Left ventricle myocardium inferior (tissue), 1 donor: Measurements from ENCODE around the gene TRIM41. TPM values are rescaled to one million over a fixed set of nuclear protein-coding genes. Genes with fewer than 3 reads are reported as not detected.

Experiments used
- DNase-seq: peaks from one replicate; pipeline ENCODE4 v3.0.0-alpha.2; 2020
- H3K27ac ChIP-seq: fragments of 200-600 bp; replicated peaks from 2 replicates; pipeline ENCODE4 v1.8.0; 2021
- H3K27me3 ChIP-seq: fragments of 200-600 bp; 2 replicates; pipeline ENCODE4 v1.8.0; 2021; ENCODE audit warnings: low read depth
- H3K36me3 ChIP-seq: fragments of 200-600 bp; 2 replicates; pipeline ENCODE4 v1.8.0; 2021
- H3K4me1 ChIP-seq: fragments of 200-600 bp; 2 replicates; pipeline ENCODE4 v1.8.0; 2021
- H3K4me3 ChIP-seq: fragments of 200-600 bp; 2 replicates; pipeline ENCODE4 v1.8.0; 2021; ENCODE audit warnings: mild to moderate bottlenecking, moderate library complexity
- H3K9me3 ChIP-seq: fragments of 200-600 bp; replicated peaks from 2 replicates; pipeline ENCODE4 v1.8.0; 2021
- intact Hi-C: fragments of 100-400 bp; cut with micrococcal nuclease; formaldehyde crosslinking; loops from one replicate; pipeline ENCODE4 v1.11.0; 2022
- total RNA-seq: library from RNA; stranded (reverse); fragmentation: NEBNext Ultra II Directional; extraction: Animal tissue kit (Norgen Biotek cat#: 25700); gene quantifications from one replicate; pipeline ENCODE4 v1.2.1, GENCODE V29; 2021
- TF ChIP-seq, protein P1 (sequence below): fragments of 200-600 bp; IDR thresholded peaks from 2 replicates; pipeline ENCODE4 v1.8.0; 2021; ENCODE audit warnings: antibody characterized with exemption, mild to moderate bottlenecking, borderline replicate concordance
- donor health status: DM: no; HTN: yes; CAD: no; lungs with severe emphysema.

The TRIM41 gene
- total RNA-seq, 1 donor from 2014 or later, result 26.4 TPM

DNA sequence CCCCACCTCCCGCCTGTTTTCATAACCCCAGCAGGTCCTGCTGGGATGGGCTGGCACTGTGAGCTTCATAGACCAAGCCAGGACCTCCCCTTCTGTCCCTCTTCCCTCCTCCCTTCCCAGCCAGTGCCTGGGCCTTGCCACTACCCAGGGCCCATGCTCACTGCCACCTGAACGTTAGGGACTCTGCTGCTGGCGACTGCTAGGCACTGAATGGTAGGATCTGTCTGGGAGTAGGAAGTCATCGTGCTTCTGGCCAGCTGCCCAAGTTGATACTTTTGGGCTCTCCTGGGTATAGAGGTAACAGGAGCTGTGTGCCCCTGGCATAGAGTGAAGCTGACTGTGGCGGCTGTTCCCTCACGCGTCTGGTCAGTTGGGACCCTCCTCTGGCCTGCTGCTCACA is 8.4 kb downstream of the TRIM41 start:
- no peaks in the 10 kb centered on the region for H3K9me3 ChIP-seq
- H3K36me3 ChIP-seq, result peaks cover 67% of the 10 kb centered on the region
- H3K4me1 ChIP-seq, result no peaks in the 10 kb centered on the region
- no peak for DNase-seq
- no peak overlapping the region for H3K27ac ChIP-seq
- intact Hi-C loops, result no loop called here
- no peaks in the 10 kb centered on the region for H3K27me3 ChIP-seq
- TF ChIP-seq, protein P1, sequence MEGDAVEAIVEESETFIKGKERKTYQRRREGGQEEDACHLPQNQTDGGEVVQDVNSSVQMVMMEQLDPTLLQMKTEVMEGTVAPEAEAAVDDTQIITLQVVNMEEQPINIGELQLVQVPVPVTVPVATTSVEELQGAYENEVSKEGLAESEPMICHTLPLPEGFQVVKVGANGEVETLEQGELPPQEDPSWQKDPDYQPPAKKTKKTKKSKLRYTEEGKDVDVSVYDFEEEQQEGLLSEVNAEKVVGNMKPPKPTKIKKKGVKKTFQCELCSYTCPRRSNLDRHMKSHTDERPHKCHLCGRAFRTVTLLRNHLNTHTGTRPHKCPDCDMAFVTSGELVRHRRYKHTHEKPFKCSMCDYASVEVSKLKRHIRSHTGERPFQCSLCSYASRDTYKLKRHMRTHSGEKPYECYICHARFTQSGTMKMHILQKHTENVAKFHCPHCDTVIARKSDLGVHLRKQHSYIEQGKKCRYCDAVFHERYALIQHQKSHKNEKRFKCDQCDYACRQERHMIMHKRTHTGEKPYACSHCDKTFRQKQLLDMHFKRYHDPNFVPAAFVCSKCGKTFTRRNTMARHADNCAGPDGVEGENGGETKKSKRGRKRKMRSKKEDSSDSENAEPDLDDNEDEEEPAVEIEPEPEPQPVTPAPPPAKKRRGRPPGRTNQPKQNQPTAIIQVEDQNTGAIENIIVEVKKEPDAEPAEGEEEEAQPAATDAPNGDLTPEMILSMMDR, result no peak
- no peak overlapping the region for H3K4me3 ChIP-seq

DNA sequence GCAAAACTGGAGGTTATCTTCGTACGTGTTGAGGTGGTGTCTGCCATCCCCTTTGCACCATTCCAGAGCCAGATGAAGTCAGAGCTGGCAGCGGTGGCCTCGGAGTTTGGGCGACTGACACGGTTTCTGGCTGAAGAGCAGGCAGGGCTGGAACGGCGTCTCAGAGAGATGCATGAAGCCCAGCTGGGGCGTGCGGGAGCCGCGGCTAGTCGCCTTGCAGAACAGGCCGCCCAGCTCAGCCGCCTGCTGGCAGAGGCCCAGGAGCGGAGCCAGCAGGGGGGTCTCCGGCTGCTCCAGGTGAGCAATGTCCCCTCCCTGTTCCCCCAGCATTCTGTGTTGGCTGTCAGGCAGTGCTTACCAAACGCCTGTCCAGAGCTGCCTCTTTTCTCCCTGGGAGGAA is 9.5 kb downstream of the TRIM41 start:
- Histone ChIP-seq H3K4me3 (no peak overlapping the region), H3K36me3 (peaks cover 71% of the 10 kb centered on the region), H3K4me1 (no peaks in the 10 kb centered on the region), H3K27ac (no peak overlapping the region), H3K27me3 (no peaks in the 10 kb centered on the region), H3K9me3 (no peaks in the 10 kb centered on the region)
- no peak for DNase-seq
- intact Hi-C loops, result no loop called here
- TF ChIP-seq, protein P1, result no peak

DNA sequence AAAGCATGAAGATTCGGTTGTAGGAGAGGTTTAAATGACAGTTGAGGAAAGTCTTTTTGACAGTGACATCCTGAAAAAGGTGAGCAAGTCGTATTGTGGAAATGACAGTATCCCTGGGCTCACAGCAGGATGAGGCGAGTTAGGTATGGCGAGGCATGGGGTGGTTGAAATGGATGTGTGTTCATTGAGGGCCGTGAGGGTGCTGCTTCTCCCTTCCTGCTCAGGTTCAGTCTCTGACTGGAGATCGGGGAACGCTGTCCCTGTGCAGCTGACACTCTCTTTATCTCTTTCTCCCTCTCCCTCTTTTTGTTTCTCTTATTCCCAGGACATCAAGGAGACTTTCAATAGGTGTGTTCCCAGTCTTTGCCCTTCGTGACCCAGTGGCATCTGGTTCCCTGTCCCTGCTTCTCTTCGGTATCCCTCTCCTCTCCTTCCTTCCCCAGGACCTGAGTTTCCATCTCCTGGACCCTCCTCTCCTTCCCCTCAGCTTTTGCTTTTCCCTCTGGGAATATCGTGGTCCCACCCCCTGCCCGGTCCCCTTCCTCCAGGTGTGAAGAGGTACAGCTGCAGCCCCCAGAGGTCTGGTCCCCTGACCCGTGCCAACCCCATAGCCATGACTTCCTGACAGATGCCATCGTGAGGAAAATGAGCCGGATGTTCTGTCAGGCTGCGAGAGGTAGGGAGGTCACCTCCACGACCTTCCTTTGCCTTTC is 10.2 kb downstream of the TRIM41 start:
- H3K27me3 ChIP-seq, result no peaks in the 10 kb centered on the region
- H3K27ac ChIP-seq, result no peak overlapping the region
- H3K4me1 ChIP-seq, result no peaks in the 10 kb centered on the region
- intact Hi-C loops, result no loop called here
- DNase-seq, result no peak
- TF ChIP-seq, protein P1, result no peak
- H3K36me3 ChIP-seq, result peaks cover 76% of the 10 kb centered on the region
- H3K9me3 ChIP-seq, result no peaks in the 10 kb centered on the region
- H3K4me3 ChIP-seq, result no peak overlapping the region

DNA sequence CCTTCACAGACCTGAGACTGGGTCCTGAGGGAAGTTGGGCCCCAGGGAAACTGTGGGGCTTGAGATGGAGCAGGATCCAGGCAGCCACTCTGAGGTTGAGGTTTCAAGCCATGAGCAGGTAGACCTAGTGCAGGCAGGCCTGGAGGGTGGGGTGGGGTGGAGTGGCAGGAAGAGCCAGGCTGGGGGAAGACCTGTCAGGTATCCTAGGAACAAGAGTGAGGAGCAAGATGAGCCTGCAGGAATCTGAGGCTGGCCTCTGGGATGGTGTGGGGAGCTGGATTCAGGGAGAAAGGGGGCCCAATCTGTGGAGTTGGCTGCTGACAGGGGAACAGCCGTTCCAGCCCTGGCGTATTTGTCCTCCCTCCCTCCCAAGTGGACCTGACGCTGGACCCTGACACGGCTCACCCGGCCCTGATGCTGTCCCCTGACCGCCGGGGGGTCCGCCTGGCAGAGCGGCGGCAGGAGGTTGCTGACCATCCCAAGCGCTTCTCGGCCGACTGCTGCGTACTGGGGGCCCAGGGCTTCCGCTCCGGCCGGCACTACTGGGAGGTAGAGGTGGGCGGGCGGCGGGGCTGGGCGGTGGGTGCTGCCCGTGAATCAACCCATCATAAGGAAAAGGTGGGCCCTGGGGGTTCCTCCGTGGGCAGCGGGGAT is 10.8 kb downstream of the TRIM41 start:
- TF ChIP-seq, protein P1, result no peak
- no peaks in the 10 kb centered on the region for H3K4me1 ChIP-seq
- no peaks in the 10 kb centered on the region for H3K27me3 ChIP-seq
- no peaks in the 10 kb centered on the region for H3K9me3 ChIP-seq
- H3K36me3 ChIP-seq, result peaks cover 83% of the 10 kb centered on the region
- no peak overlapping the region for H3K4me3 ChIP-seq
- DNase-seq, result no peak
- no peak overlapping the region for H3K27ac ChIP-seq
- intact Hi-C loops, result no loop called here

DNA sequence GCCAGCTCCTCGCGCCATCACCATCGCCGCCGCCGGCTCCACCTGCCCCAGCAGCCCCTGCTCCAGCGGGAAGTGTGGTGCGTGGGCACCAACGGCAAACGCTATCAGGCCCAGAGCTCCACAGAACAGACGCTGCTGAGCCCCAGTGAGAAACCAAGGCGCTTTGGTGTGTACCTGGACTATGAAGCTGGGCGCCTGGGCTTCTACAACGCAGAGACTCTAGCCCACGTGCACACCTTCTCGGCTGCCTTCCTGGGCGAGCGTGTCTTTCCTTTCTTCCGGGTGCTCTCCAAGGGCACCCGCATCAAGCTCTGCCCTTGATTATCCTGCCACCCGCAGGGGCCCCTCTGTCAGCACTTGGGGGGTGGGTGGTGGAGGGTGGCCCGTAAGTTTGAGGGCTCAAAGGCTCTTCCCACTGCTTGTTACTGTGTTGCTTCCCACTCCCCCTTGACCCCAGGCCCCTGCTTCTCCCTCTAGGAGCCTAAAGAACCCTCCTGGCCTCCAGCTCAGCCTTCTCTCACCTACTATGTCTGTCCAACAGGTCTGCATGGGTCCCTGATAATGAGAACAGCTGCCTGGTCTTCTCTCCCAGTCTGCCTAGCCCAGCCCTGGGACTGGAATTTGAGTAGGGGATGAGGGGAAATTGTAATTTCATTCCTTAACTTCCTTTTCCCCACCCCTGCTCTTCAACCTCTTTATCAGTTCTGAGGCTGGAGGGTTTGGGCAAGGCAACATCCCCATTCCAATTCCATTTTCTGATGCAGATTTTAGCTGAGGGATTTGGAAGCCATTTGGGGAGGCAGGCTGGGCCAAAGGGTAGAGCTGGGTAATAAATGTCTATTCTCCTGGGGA is 11.6 kb downstream of the TRIM41 start:
- Histone ChIP-seq H3K27ac (peak overlapping the region; percentile 3), H3K4me3 (no peak overlapping the region), H3K9me3 (no peaks in the 10 kb centered on the region), H3K4me1 (peaks cover 1% of the 10 kb centered on the region), H3K36me3 (peaks cover 90% of the 10 kb centered on the region), H3K27me3 (no peaks in the 10 kb centered on the region)
- intact Hi-C loops, result no loop called here
- TF ChIP-seq, protein P1, result no peak
- no peak for DNase-seq
